ENCODE data around the gene PIP5KL1. TPM values are rescaled to one million over a fixed set of nuclear protein-coding genes. Genes with fewer than 3 reads are reported as not detected.

PIP5KL1 gene
- polyA plus RNA-seq, 1 donor (not counting 4 experiments of a cell fraction or from before 2014, with no cell fraction given): 4.4 TPM

- H3K36me3 ChIP-seq (ENCODE audit: control insufficient read depth in 2 of 2, extremely low read depth in 1 of 2, insufficient read depth in 2 of 2, low read length in 2 of 2): no peaks in the 10 kb centered on the region
- DNase-seq (ENCODE audit: low read depth, low spot score) (peak; percentile 97), FAIRE-seq (peak; percentile 98)
- no peaks in the 10 kb centered on the region for H3K9me3 ChIP-seq (ENCODE audit: control insufficient read depth, low read depth, low read length)
- dilution Hi-C loops (cut with MboI; ENCODE audit: extremely low pct_ligation_motif_present, low sequenced_read_pairs): no loop called here
- H3K79me2 ChIP-seq (ENCODE audit: control insufficient read depth, insufficient read depth, low read length): no peaks in the 10 kb centered on the region
- no peak overlapping the region for H2AFZ ChIP-seq (ENCODE audit: control insufficient read depth, low read length)
- no peaks in the 10 kb centered on the region for H4K20me1 ChIP-seq (ENCODE audit: control insufficient read depth, extremely low read depth, insufficient read depth, low read length)
- H3K9ac ChIP-seq (ENCODE audit: control insufficient read depth, extremely low read depth, insufficient read depth, low read length): no peak overlapping the region
- H3K4me2 ChIP-seq (ENCODE audit: control insufficient read depth, extremely low read depth, insufficient read depth, low read depth, low read length): peak overlapping the region; percentile 55
- H3K9me1 ChIP-seq (ENCODE audit: control insufficient read depth, extremely low read depth, insufficient read depth, low read length): no peaks in the 10 kb centered on the region
- TF ChIP-seq CTCF (optimal IDR thresholded peaks at IDR 0.05 in 1 of 3, IDR thresholded peaks at IDR 0.05 in 1 of 3, conservative IDR thresholded peaks at IDR 0.05 in 1 of 3; ENCODE audit: extremely low read depth in 1 of 3, insufficient read depth in 2 of 3, low read length in 3 of 3) (no peak), EZH2 (IDR thresholded peaks at IDR 0.05; ENCODE audit: low read length) (no peak)
- peaks cover 35% of the 10 kb centered on the region for H3K4me1 ChIP-seq (ENCODE audit: control insufficient read depth, extremely low read depth, insufficient read depth, low read length)
- H3K4me3 ChIP-seq (ENCODE audit: control insufficient read depth in 2 of 3, extremely low read depth in 1 of 3, insufficient read depth in 2 of 3, low read depth in 1 of 3, low read length in 3 of 3): peak overlapping the region in 1 of 3 experiments; percentile 21
- no peaks in the 10 kb centered on the region for H3K27me3 ChIP-seq (ENCODE audit: control insufficient read depth, extremely low read depth, insufficient read depth, low read length)
- H3K27ac ChIP-seq (ENCODE audit: control insufficient read depth, insufficient read depth, low read length): peak overlapping the region; percentile 78
Measured at GRCh38 chr9:127919253-127919815, 11.2 kb downstream of the PIP5KL1 start.

DNA sequence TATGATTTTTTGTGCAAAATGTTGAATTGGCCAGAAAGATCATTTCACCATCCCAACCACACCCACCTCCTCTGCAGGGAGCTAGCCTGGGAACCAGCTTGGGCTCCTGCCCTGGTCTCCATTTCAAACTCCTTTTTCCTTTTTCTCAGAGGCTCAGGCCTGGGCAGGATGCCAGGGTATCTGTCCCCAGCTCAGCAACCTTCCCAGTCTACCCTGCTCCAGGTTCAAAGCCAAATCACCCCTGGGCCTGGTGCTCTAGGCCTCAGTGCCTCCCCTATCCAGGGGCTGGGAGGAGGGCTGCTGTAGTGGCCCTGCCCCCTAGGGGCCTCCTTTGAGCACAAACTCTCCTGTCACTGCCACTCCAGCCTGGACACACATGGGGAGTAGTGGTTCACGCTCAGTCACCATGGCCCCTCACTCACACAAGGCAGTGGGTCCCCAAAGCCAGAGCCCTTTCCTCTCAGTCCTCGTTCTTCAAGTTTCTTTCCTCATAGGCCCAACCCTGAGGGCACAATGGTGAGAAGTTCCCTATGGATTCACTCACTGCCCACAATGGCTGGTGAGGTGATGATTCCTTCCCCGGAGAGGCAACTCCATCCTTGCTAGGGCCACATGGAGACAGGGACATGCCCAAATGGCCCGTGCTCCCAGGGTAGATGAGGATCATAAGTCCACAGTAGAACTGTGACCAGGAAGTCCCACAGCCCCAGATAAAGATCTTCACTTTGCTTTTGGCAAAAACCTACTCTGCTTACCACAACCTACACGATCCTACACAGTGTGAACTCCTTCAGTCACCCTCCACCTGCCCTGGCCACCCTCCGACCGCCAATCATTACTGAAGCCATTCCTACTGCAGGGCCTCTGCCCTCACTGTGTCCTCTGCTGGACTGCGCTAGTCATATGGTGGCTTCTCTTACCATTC lies 12.1 kb downstream of the PIP5KL1 start:
- peak overlapping the region; percentile 78 for H3K27ac ChIP-seq (ENCODE audit: control insufficient read depth, insufficient read depth, low read length)
- H3K36me3 ChIP-seq (ENCODE audit: control insufficient read depth in 2 of 2, extremely low read depth in 1 of 2, insufficient read depth in 2 of 2, low read length in 2 of 2): no peaks in the 10 kb centered on the region
- no peaks in the 10 kb centered on the region for H3K27me3 ChIP-seq (ENCODE audit: control insufficient read depth, extremely low read depth, insufficient read depth, low read length)
- DNase-seq (ENCODE audit: low read depth, low spot score): no peak
- H3K4me3 ChIP-seq (ENCODE audit: control insufficient read depth in 2 of 3, extremely low read depth in 1 of 3, insufficient read depth in 2 of 3, low read depth in 1 of 3, low read length in 3 of 3): no peak overlapping the region
- no peaks in the 10 kb centered on the region for H3K79me2 ChIP-seq (ENCODE audit: control insufficient read depth, insufficient read depth, low read length)
- TF ChIP-seq CTCF (optimal IDR thresholded peaks at IDR 0.05 in 1 of 3, IDR thresholded peaks at IDR 0.05 in 1 of 3, conservative IDR thresholded peaks at IDR 0.05 in 1 of 3; ENCODE audit: extremely low read depth in 1 of 3, insufficient read depth in 2 of 3, low read length in 3 of 3): no peak
- no peak for TF ChIP-seq EZH2 (IDR thresholded peaks at IDR 0.05; ENCODE audit: low read length)
- peaks cover 30% of the 10 kb centered on the region for H3K4me1 ChIP-seq (ENCODE audit: control insufficient read depth, extremely low read depth, insufficient read depth, low read length)
- dilution Hi-C loops (cut with MboI; ENCODE audit: extremely low pct_ligation_motif_present, low sequenced_read_pairs): no loop called here
- H2AFZ ChIP-seq (ENCODE audit: control insufficient read depth, low read length): no peak overlapping the region
- peak overlapping the region; percentile 55 for H3K4me2 ChIP-seq (ENCODE audit: control insufficient read depth, extremely low read depth, insufficient read depth, low read depth, low read length)
- no peak for FAIRE-seq
- no peaks in the 10 kb centered on the region for H3K9me1 ChIP-seq (ENCODE audit: control insufficient read depth, extremely low read depth, insufficient read depth, low read length)
- H3K9me3 ChIP-seq (ENCODE audit: control insufficient read depth, low read depth, low read length): no peaks in the 10 kb centered on the region
- no peaks in the 10 kb centered on the region for H4K20me1 ChIP-seq (ENCODE audit: control insufficient read depth, extremely low read depth, insufficient read depth, low read length)
- no peak overlapping the region for H3K9ac ChIP-seq (ENCODE audit: control insufficient read depth, extremely low read depth, insufficient read depth, low read length)

All from keratinocyte (primary cell).